ENCODE data around the gene TBC1D4. TPM values are rescaled to one million over a fixed set of nuclear protein-coding genes. Genes with fewer than 3 reads are reported as not detected.
A peak's percentile ranks its signal among the peaks of the same experiment; 100 is the strongest.

Gene TBC1D4
- total RNA-seq, 1 experiment from 2014 or later, result 0.78 TPM

DNA sequence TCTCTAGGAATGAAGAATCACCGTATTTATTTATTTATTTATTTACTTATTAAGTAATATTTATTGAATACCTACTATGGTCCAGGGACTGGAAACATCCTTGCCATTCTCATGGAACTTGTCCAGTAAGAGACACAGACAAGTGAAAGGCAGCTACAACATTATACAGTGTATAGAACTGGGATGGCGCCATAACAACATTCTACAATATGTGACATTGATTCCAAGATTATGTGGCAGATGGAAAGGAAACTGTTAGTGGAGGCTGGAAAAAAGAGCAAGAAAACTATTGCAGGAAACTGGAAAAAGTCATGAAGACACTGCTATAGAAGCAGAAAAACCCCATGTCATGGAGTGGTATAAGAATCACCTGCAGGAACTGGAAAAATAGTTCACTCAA, 9.4 kb upstream of the TBC1D4 start:
- DNase-seq (ENCODE audit: low spot score), result no peak
- in situ Hi-C loops (cut with HindIII; ENCODE audit: low sequenced_read_pairs), result no loop called here

DNA sequence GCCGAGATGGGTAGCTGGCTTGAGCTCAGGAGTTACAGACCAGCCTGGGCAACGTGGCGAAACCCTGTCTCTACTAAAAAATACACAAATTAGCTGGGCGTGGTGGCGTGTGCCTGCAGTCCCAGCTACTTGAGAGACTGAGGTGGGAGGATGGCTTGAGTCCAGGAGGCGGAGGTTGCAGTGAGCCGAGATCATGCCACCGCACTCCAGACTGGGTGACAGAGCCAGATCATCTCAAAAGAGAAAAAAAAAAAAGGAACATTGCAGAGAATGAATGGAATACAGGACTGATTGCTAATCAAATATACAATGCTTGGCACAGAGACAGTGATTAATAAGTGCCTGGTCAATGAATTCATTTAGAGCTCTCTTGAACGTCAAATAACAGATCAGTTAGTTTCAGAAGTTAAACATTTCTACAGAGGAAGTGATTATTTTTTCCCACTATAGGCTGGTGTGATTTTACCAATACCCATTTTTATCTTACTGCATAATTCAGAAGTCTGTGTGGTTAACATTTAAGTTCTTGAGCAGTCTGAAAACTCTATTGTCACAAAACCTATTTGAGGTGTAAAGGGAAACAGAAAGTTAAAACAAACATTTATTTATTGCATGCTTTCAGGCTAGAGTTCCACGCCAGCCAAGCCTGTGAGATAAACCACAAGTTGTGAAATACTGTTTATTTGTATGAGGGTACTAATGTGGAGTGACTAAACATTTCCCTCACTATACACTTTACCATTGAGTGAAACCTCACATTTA, 7.7 kb upstream of the TBC1D4 start:
- in situ Hi-C loops (cut with HindIII; ENCODE audit: low sequenced_read_pairs), result no loop called here
- no peak for DNase-seq (ENCODE audit: low spot score)

DNA sequence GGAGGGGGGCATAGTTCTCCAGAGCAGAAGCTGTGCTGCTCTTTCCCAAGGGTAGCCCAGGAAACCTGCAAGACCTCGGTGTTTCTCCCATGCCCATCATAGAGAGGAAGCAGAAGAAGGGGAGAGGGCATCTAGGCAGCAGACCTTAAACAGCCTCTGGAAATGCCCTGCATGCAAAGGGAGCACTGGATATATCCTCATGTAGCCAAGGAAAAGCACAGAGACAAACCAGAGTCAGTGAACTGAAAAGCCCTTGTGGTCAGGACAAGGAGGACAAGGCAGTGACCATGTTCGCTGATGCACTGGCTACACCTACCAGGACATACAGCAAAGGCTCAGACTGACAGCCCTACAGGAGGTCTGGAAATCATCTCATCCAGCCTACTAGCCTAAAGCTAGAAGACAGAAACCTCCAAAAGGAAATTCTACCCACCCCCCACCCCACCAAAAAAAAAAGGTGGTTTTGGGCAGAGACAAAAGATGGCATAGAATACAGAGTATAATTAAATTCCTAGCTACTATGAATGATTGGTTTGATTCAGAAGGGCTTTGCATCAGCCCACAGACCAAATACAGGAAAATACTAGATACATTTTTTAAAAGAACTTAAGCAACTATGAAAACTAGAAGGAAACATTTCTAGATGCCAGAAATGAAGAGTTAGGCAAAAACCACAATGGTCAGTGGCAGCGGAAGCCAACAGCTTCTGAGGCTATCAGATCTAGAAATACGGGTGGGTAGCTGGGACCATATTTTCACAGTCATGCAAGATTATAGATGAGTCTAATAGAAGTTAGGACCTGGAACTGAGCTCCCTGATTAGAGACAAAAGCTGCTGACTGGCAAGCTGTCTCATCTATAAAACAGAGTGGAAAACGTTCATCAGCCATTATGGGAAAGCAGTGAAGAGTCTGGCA, 4.4 kb upstream of the TBC1D4 start:
- DNase-seq (ENCODE audit: low spot score), result no peak
- in situ Hi-C loops (cut with HindIII; ENCODE audit: low sequenced_read_pairs), result no loop called here

DNA sequence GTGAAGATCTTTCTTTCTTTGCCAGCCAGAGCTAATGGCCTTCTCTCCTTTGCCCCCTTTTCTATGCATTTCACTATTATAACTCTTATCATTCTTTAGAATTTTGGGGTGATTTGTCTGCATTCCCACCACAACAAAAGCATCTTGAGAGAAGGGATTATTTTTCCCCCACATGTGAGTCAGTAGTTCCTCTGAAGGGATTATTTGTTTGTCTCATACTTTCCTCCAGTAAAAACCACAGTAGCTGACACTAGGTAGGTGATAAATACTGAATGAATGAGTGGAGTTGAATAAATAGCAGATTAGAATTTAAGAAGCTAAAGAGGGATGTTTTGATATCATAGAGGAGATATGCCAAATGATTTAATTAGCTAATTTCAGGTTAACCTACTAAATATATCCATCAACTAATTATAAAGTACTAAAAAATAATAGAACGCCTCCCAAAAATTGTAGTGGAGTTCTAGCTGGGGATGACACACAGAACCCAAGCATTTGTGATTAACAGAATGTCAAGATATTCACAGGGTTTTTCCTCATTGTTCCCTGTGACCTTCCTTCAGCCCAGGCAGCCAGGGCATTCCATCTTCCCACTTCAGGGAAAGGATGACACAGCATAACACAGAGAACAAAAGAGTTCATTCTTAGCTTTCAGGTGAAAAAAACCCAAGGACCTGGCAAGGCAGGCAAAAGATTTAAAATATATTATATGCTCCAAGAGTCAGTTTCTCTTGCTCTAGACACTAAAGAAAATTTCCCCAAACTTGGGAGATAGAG, 3.5 kb upstream of the TBC1D4 start:
- no peak for DNase-seq (ENCODE audit: low spot score)
- in situ Hi-C loops (cut with HindIII; ENCODE audit: low sequenced_read_pairs), result no loop called here

- no peak for DNase-seq (ENCODE audit: low spot score)
- in situ Hi-C loops (cut with HindIII; ENCODE audit: low sequenced_read_pairs), result no loop called here
Observed at GRCh38 chr13:75482820-75483079, 781 bp upstream of the TBC1D4 start.

GRCh38 chr13:75481176-75482069, 546 bp downstream of the TBC1D4 start:
- in situ Hi-C loops (cut with HindIII; ENCODE audit: low sequenced_read_pairs), result no loop called here
- DNase-seq (ENCODE audit: low spot score), result peak; percentile 48

- DNase-seq (ENCODE audit: low spot score), result peak; percentile 65
- in situ Hi-C loops (cut with HindIII; ENCODE audit: low sequenced_read_pairs), result no loop called here
Observed at GRCh38 chr13:75480671-75481175, 1.2 kb downstream of the TBC1D4 start.

DNA sequence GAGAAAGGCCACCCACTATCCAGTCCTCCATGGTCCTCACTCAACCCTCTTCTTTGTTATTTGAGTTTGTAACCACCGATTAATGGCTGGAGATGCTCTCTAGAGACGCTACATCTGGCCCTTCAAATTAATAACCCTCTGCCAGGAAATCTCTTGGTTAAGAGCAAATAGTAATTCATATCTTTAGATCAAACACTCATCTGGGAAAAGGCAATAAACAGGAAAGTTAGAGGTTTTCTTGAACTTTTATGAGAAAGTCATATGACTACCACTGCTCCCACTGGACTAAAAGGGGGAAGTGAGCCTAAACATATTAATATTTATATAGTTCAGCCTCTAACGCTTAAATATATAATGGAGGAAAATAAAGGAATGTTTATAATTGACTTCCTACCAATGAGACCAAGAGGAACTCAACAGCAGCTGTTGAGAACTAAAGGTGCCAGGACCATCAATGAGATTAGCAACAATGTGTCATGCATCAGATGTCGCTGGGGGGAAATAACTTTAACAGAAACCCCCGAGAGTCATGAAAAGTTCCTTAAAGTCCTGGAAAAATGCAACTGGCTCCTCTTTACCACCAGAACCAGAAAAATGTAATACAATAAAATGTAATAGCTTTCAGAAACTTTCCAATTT, 2.7 kb downstream of the TBC1D4 start:
- DNase-seq (ENCODE audit: low spot score), result no peak
- in situ Hi-C loops (cut with HindIII; ENCODE audit: low sequenced_read_pairs), result no loop called here

- in situ Hi-C loops (cut with HindIII; ENCODE audit: low sequenced_read_pairs), result no loop called here
- no peak for DNase-seq (ENCODE audit: low spot score)
Observed at GRCh38 chr13:75478659-75479058, 3.3 kb downstream of the TBC1D4 start.

GRCh38 chr13:75474956-75475355, 7.0 kb downstream of the TBC1D4 start:
- DNase-seq (ENCODE audit: low spot score), result no peak
- in situ Hi-C loops (cut with HindIII; ENCODE audit: low sequenced_read_pairs), result no loop called here

DNA sequence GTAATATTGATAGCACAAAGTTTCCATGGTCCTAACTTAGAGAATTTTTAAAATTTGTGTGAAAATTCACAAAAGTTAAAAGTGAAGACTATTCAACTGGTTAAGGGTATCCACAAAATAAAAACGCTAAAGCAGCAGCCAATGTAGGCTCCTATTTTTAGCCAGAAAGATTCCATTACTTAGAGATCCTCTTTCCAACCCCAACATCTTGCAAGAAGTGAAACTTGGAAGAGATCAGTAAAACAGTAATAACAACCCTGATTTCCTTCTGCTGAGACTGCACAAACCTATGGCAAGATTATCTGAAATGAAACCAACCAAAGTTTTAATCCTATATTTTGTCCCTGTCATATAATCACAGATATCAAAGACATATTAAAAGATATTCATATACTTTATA, 8.5 kb downstream of the TBC1D4 start:
- in situ Hi-C loops (cut with HindIII; ENCODE audit: low sequenced_read_pairs), result no loop called here
- no peak for DNase-seq (ENCODE audit: low spot score)

DNA sequence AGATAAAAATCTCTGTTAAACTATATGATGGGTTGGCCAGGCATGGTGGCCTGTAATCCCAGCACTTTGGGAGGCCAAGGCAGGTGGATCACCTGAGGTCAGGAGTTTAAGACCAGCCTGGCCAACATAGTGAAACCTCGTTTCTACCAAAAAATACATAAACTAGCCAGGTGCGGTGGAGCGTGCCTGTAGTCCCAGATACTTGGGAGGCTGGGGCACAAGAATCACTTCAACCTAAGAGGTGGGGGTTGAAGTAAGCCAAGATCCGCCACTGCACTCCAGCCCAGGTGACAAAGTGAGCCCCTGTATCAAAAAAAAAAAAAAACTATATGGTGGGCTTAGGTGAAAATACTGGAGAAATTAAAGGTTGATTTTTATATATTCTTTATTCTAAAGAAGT, 11.3 kb downstream of the TBC1D4 start:
- DNase-seq (ENCODE audit: low spot score), result no peak
- in situ Hi-C loops (cut with HindIII; ENCODE audit: low sequenced_read_pairs), result no loop called here

DNA sequence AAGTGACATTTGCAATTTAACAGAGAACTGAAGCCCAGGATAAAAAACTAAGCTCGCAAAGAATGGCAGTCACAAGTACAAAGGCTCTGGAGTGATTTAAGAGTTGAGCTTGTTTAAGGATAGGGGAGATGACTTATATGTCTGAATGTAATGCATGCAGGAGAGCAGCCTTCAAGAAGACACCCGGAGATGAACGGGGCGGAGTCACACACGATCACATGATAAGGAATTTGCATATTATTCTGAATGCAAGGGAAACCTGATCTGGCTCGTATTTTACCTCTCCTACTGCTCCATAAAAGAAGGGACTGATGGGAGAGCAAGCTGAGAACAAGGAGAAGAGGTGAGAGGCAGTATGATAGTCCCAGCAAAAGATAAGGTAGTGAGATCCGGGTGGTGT, 12.9 kb downstream of the TBC1D4 start:
- no peak for DNase-seq (ENCODE audit: low spot score)
- in situ Hi-C loops (cut with HindIII; ENCODE audit: low sequenced_read_pairs), result no loop called here

DNA sequence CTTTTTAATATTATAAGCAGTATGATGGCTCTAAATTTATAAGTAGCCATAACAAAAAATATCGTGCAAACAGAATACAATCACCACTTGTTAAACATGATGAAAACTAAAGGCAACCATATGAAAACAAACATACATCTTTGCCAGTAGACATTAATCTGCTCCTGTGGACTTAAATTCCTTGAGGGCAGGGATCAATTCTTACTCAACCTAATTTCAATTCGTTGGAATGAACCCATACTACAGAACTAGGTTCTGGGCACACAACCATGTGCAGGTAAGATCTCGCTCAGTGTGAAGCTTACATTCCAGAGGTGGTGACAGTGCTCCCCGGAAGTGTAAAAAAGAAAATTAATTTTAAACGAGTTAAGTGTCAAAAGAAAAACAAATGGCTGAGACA, 13.4 kb downstream of the TBC1D4 start:
- no peak for DNase-seq (ENCODE audit: low spot score)
- in situ Hi-C loops (cut with HindIII; ENCODE audit: low sequenced_read_pairs), result no loop called here

- no peak for DNase-seq (ENCODE audit: low spot score)
- in situ Hi-C loops (cut with HindIII; ENCODE audit: low sequenced_read_pairs), result no loop called here
Observed at GRCh38 chr13:75468098-75468497, 13.9 kb downstream of the TBC1D4 start.

DNA sequence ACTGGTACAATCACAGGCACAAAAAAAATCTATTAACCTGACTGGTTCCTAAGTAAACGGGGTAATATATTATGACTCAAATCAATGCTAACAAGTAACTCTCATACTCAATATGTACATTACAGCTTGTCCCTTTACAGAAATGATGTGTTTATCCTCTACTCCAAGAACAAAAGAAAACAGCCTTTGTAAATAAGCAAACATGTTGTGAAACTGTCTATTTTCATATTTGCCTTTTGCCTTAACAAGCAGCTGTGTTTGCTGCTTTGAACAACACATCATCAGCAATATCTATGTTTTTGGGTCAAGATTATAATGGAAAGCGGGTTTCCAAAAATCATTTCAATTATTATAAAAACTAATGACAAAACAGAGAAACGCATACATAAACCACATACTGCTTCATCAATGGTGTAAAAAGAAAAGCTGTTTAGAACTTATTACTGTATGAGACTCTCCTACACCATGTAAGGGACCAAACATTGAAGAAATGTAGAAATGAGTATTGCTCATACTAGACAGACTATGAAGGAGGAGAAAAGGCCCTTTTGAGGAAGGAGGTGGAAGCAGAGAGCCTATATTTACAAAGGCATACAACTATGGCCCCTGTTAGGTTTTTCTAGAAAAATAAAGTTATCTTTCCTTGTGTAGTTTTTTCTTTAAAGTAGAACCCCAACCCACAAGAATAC, 14.8 kb downstream of the TBC1D4 start:
- in situ Hi-C loops (cut with HindIII; ENCODE audit: low sequenced_read_pairs), result no loop called here

GRCh38 chr13:75465236-75465635, 16.7 kb downstream of the TBC1D4 start:
- DNase-seq (ENCODE audit: low spot score), result no peak
- in situ Hi-C loops (cut with HindIII; ENCODE audit: low sequenced_read_pairs), result no loop called here

More for the DNA sequence above, 14.8 kb downstream of the TBC1D4 start:
- DNase-seq (ENCODE audit: low spot score), result no peak

DNA sequence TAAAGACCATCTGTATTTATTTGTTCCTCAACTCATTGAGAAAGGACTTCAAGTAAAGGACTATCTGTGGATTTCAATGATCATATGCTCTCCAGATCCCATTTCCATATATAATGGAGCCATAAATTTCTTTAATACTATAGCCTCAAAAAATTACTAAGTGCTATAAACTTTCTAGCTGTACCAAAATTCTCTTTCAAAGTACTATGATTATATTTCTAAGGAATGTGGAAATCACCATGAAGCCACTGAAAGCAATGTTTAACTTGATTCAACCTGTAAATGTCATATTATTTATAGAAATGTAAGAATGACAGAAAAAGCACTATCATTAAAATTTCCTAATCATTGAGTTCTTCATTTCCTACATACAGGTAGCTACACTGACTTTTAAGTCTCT, 20.7 kb downstream of the TBC1D4 start:
- in situ Hi-C loops (cut with HindIII; ENCODE audit: low sequenced_read_pairs), result no loop called here
- no peak for DNase-seq (ENCODE audit: low spot score)

Data from G401 (cell line).